ENCODE results near the gene CCDC50.

Gene CCDC50

GRCh38 chr3:191316876-191317603 lies 12.2 kb upstream of the CCDC50 start:
- no peak for DNase-seq (ENCODE audit: low read depth in 3 of 3)

- DNase-seq (ENCODE audit: low read depth in 3 of 3): no peak
Observed at GRCh38 chr3:191320316-191320715, 8.9 kb upstream of the CCDC50 start.

DNA sequence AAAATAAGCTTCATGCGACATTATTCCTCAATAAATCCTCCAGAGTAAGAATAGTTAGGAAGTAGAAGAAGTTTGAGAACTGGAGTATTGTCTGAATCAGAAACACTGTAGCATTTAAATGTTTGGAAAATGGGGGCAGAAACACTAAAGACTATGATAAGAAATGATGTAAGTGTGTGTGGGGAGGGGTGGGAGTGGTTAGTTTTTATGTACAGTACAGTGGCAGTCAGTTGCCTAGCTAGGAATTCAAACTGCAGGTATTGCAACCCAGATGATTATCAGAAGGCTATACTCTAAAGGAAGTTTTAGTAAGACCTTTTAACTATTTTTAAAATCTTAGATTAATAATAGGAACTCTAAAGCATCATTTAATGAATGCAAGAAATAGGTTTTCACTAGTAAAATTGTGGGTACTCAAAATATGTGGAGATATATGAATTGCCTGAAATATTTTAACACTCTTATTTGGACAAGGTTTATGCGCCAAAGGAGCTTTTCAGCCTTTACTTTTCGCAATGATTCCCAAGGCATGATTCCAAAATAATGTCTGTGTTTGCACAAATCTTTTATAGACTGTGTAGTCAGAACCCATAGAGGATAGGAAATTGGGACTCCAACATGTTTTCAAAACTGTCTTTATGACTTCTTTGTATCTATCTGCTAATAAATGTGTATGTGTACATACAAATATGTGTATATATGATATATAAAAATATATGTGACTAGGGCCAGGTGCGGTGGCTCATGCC lies 8.0 kb upstream of the CCDC50 start:
- no peak for DNase-seq (ENCODE audit: low read depth in 3 of 3)

GRCh38 chr3:191324936-191325335 lies 4.3 kb upstream of the CCDC50 start:
- no peak for DNase-seq (ENCODE audit: low read depth in 3 of 3)

DNA sequence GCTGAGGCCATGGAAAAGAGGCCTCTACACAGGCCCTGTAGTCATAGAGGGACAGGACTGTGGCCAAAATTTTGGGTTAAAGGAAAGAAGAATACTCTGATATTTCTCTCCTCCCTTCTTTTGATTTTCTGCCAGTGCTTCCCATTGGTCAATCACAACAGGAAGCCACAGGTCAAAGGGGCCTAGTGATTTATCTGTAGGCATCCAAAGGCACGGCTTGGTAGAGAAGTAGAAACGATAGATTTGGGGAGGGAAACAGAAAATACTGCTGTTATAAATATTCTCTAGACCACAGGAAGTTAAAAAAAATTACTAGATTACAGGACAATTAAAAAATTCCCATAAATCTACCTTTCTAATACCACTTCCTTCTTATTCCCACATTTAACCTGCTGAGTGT lies 1.7 kb upstream of the CCDC50 start:
- DNase-seq (ENCODE audit: low read depth in 3 of 3): no peak

- no peak for DNase-seq (ENCODE audit: low read depth in 3 of 3)
Observed at GRCh38 chr3:191328383-191328961, 722 bp upstream of the CCDC50 start.

DNA sequence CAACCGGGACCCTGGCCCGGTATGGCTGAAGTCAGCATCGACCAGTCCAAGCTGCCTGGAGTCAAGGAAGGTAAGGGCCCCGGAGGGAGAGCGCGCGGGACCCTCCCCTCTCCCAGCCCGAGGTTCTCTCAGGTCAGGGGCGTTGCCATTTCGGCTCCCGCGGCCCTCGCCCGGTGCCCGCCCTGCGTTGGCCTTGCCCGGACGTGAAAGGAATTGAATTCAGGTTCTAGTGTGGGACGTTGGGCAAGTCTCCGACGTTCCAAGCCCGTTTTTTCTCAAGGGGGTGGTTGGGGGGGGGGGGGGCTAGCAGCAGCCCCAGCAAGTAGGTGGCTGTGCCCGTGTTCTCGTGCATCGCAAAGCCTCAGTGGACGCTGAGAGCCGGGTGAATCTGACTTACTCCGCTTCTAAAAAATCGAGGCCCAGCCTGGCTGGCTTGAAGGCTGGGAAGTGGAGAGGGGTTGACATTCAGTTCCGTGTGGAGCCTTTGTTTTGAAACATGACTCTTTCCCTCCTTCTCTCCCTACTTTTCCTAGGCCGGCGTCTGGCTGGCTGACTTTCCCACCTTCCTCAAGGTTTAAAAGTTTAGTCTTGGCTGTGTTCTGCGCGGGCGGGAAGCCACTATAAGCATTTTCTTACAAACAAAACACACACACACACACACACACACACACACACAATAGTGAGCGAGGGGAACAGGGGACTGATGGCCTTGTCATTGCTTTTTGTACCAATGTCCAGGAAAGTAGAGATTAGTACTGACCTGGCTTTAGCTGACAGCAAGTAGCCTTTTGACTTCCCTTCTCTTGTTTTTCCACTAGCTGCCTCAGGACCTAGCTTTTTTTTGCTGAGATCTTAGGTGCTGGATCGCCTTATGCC lies 698 bp downstream of the CCDC50 start, which contains the start of gene UTS2B:
Gene UTS2B (minus strand): TSS at position 873 of the 876 bp plus-strand sequence. CDS start 48,337 bp downstream, outside the sequence.
- DNase-seq (ENCODE audit: low read depth in 3 of 3): no peak

DNA sequence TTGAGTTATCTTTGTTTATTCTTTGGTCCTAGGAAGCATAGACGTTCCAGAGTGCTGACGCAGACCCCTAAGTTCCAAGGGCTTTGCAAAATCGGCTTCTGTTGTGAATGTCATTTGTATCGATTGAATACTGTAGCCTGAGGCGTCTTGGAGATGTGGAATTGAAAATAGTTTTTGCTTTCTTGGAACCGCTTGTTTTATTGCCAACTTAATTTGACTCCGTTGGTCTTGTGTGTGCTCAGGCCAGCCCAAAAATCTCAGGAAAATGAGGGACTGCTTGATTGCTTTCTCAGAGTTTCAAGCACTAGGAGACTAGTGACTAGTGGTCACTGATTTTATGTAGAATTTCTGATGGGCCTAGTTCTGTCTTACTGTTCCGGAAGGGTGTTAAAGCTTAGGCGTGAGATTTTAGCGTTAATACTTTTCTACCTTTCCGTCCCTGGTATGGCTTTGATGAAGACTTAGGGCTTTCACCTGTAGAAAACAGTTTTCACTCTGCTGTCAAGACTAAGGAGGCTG lies 1.4 kb downstream of the CCDC50 start:
- DNase-seq (ENCODE audit: low read depth in 3 of 3): no peak

GRCh38 chr3:191331388-191331787 lies 2.2 kb downstream of the CCDC50 start:
- no peak for DNase-seq (ENCODE audit: low read depth in 3 of 3)

- no peak for DNase-seq (ENCODE audit: low read depth in 3 of 3)
Observed at GRCh38 chr3:191333298-191333880, 4.2 kb downstream of the CCDC50 start.

DNA sequence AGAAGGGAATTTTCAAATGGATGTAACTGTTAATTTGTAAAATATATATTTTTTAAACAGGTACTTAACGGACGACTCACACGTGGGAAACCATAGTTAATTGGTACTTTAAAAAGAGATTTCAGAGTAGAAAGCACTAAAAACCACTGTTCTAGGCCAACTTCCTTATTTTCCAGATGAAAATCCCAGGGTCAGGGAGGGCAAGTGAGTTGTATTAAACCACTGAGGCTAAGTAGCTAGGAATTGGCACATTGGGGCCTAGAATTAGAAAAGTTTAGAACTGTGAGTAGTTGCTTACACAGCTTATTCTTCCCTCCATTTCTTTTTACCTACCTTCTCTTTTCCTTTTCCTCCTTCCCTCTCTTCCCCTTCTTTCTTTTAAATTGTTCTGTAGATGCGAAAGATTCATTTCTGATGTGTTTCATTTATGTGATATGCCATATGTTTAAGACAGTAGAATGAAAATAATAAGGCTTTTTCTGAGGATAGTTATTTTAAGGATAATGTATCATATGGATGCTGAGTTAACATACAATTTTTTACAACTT lies 5.2 kb downstream of the CCDC50 start:
- no peak for DNase-seq (ENCODE audit: low read depth in 3 of 3)

DNA sequence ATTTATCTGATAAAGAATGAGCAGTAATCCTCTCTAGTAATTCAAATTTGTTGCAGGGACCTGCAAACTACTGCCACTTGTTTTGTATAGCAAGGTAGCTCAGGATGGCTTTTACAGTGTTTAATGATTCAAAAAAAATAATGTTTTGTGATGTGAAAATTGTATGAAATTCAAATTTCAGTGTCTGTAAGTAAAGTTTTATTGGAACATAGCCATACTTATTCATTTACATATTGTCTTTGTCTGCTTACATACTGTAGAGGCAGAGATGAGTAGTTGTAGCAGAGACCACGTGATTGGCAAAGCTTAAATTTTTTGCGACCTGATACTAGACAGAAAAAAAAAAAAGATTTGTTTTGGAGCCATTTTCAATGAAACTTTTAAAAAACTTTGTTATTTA lies 7.6 kb downstream of the CCDC50 start:
- no peak for DNase-seq (ENCODE audit: low read depth in 3 of 3)

DNA sequence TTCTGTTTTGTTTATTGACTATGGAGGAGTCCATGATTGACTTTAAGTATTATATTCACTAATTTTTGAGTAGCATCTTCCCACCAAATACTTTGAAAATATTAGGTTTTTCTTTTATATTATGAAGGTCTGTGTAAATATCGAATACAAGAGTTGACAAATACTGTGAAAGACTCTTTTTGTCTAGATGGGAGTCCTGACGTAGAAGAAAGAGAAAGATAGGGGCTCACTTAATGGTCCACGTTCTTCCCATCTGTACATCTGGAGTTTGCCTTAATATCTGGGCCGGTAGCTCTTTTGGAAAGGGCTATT lies 8.9 kb downstream of the CCDC50 start:
- DNase-seq (ENCODE audit: low read depth in 3 of 3): no peak

DNA sequence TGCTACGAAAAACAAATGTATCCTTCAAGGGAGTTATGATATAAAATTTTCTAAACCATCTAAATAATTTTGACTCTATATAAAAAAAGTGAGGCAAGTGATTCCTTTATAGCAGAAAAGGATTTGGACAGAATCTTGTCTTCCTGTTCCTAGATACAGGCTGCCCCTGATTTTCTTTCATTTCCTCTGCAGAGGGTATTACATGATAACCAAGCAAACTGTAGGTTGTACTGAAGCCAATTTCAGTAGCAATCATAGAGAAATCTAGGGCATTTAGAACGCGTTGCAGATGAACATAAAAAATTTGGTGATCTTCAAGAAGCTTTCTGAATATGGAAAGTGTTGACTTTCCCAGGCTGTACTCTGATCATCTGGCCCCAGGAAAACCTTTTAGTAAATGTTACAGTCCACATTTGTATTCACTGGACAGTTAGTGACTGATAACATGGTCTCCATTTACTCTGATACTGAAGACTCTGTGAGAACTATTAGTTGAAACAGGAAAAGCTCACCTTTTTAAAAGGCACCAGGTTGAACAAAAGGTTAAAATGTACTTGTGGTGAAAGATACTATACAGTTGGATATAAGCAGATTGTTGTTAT lies 10.2 kb downstream of the CCDC50 start:
- no peak for DNase-seq (ENCODE audit: low read depth in 3 of 3)

- no peak for DNase-seq (ENCODE audit: low read depth in 3 of 3)
Observed at GRCh38 chr3:191340351-191340750, 11.2 kb downstream of the CCDC50 start.

DNA sequence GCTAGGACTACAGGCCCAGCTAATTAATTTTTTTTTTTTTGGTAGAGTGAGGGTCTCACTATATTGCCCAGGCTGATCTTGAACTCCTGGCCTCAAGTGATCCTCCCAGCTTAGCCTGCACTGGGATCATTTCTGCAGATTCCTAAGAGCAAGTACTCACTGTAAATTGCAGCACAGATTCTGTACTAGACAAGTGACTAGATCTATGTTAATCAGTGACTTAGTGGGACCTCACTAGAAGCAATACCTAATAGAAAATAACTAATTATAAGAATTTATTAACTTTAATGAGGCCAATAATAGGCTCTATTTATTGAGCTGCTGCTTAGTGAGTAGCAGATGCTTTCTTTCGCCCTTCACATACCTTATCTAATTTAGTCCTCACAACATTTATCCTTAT lies 11.8 kb downstream of the CCDC50 start:
- no peak for DNase-seq (ENCODE audit: low read depth in 3 of 3)

- no peak for DNase-seq (ENCODE audit: low read depth in 3 of 3)
Observed at GRCh38 chr3:191342006-191342405, 12.8 kb downstream of the CCDC50 start.

DNA sequence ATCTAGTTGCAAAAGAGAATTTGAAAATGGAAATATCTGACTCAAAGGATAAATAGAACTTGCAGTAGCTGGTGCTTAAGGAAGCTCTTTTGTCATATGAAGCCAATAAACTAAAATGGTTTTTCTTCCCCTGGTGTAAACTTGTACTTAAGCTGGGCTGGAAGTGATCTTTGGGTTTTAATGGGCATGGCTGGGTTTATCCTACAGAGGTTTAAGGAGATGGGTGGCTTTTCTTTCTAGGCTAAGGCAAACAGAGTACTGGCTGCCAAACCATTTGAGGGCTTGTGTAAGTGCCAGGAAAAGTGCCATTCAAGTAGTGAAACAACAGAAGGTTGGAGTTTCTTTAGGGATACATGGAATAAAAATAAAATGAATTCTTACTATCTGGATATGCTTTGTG lies 13.2 kb downstream of the CCDC50 start:
- DNase-seq (ENCODE audit: low read depth in 3 of 3): no peak

DNA sequence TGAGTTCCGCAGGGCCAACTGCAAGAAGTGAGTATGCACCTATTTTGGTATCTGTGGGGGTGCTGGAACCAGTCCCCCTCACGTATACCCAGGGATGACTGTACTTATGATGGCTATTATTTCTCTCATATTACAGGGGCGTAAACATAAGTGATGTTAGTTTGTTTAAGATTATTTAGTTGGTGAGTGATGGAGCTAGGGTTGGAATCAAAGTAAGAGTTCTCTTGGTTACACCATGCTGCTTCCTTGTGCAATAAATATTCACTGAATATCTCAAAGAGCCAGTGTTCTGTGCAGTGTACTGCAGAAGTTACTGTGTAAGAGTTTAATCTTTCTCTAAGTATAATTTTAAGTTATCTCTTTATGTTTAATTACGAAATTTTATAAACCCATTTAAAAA lies 13.9 kb downstream of the CCDC50 start:
- DNase-seq (ENCODE audit: low read depth in 3 of 3): no peak

GRCh38 chr3:191343913-191344312 lies 14.7 kb downstream of the CCDC50 start:
- no peak for DNase-seq (ENCODE audit: low read depth in 3 of 3)

DNA sequence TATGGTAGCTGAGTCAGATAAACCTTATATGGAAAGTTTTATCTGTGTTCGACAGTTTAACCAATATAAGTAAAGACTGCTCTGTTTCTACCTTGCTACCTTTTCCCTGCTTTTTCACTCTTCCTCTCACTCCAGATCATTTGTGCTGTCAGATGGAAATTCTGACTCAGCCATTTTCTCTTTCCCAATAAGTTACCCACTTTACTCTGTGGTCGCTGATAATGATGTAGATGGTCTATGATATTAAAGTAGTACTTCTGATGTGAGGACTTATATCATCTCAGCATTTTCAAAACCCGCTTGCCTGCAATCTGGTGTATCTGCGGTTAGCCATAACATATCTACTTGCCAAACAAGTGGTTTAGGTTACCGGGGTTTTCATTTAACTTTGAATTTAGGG lies 16.1 kb downstream of the CCDC50 start:
- no peak for DNase-seq (ENCODE audit: low read depth in 3 of 3)
